Dendritic cell treated with granulocyte-macrophage colony-stimulating factor and Interleukin-4, amounts not matched to agents 40 ng/mL and 50 ng/mL, for 4 days (primary cell): ENCODE data around the gene OTOL1.

ENCODE experiments used
- H3K27ac Mint-ChIP-seq: one replicate; pipeline ENCODE4 v1.8.0; 2022; ENCODE audit warnings: mild to moderate bottlenecking, mixed read lengths
- H3K27me3 Mint-ChIP-seq: one replicate; pipeline ENCODE4 v1.8.0; 2022; ENCODE audit warnings: mild to moderate bottlenecking, mixed read lengths
- H3K36me3 Mint-ChIP-seq: one replicate; pipeline ENCODE4 v1.8.0; 2022; ENCODE audit warnings: low read depth, mixed read lengths
- H3K4me1 Mint-ChIP-seq: one replicate; pipeline ENCODE4 v1.8.0; 2022; ENCODE audit warnings: low read depth, mixed read lengths
- H3K4me3 Mint-ChIP-seq: one replicate; pipeline ENCODE4 v1.8.0; 2022; ENCODE audit warnings: mild to moderate bottlenecking, moderate library complexity, mixed read lengths
- H3K9me3 Mint-ChIP-seq: one replicate; pipeline ENCODE4 v1.8.0; 2022; ENCODE audit warnings: mixed read lengths
- intact Hi-C: fragments of 100-400 bp; cut with micrococcal nuclease; formaldehyde crosslinking; loops from one replicate; pipeline ENCODE4 v1.15.0; 2022

Gene OTOL1

DNA sequence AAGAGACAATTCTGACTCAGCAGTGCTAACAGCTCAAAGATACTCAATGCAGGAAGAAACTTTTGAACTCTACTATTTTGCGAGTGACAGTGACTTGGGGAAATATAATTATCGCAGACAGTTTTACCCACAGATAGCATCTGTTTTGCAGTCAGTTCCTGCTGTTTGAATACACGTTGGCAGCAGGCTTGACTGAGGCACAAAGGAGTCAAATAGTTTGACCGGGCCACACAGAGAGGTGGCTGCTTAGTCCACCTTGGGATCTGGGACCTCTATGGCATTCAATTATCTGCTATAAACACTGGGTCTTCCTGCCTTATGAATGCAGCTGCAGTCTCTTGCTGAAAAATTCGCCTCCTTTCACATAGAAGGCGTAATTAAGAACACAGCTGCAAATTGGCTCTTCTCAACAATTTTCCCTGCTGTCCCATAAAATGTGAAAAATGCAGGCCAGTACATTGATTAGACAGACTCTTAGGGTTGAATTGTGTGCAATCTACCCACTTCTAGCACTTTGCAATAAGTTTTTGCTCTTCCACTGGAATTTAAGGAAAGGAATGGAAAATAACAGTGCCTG lies 56.5 kb downstream of the OTOL1 start:
- H3K4me3 Mint-ChIP-seq = no peak overlapping the region
- no peak overlapping the region for H3K27ac Mint-ChIP-seq
- no peaks in the 10 kb centered on the region for H3K36me3 Mint-ChIP-seq
- H3K4me1 Mint-ChIP-seq = no peaks in the 10 kb centered on the region
- no peaks in the 10 kb centered on the region for H3K9me3 Mint-ChIP-seq
- intact Hi-C loops = no loop called here
- H3K27me3 Mint-ChIP-seq = no peaks in the 10 kb centered on the region
